Breast epithelium (tissue), 4 donors: ENCODE data around the gene RAB35. TPM values are rescaled to one million over a fixed set of nuclear protein-coding genes. Genes with fewer than 3 reads are reported as not detected.

Experiments
- DNase-seq, 2 donors: peaks; one replicate each; pipeline ENCODE4 v3.0.0-alpha.2; 2019; ENCODE audit warnings: low spot score in 2 of 2
- H3K27ac ChIP-seq, 2 donors: fragments of 200-600 bp; sonication (generic) in 1 of 2; one replicate each; pipeline ENCODE4 v1.5.1; 2016 to 2019; ENCODE audit warnings: mild to moderate bottlenecking in 1 of 2
- H3K27me3 ChIP-seq, 2 donors: fragments of 200-600 bp; sonication (generic) in 1 of 2; one replicate each; pipeline versions ENCODE4 v1.5.1 to v1.6.0; 2017 to 2019; ENCODE audit warnings: control low read depth in 1 of 2, mild to moderate bottlenecking in 1 of 2
- H3K36me3 ChIP-seq: fragments of 200-600 bp; one replicate; pipeline ENCODE4 v1.5.1; 2019
- H3K4me1 ChIP-seq, 2 donors: fragments of 200-600 bp; sonication (generic); one replicate each; pipeline ENCODE4 v1.5.1; 2016 to 2019; ENCODE audit warnings: control low read depth in 1 of 2
- H3K4me3 ChIP-seq, 3 donors: fragments of 200-600 bp; sonication (generic); 1 replicate in 2 of 3; 2 replicates in 1 of 3; pipeline ENCODE4 v1.5.1; 2016 to 2019; ENCODE audit warnings: mild to moderate bottlenecking in 3 of 3, moderate library complexity in 2 of 3
- H3K9me3 ChIP-seq, 2 donors: fragments of 200-600 bp; sonication (generic) in 1 of 2; one replicate each; pipeline ENCODE4 v1.5.1; 2016 to 2019; ENCODE audit warnings: control low read depth in 1 of 2
- CTCF ChIP-seq, 3 donors: fragments of 450-650 bp; IDR thresholded peaks; one replicate each; pipeline ENCODE4 v1.5.1; 2016 to 2017; ENCODE audit warnings: antibody characterized with exemption in 3 of 3, mild to moderate bottlenecking in 3 of 3, moderate library complexity in 3 of 3
- POLR2A ChIP-seq: fragments of 450-650 bp; IDR thresholded peaks from one replicate; pipeline ENCODE4 v1.6.1; 2016; ENCODE audit warnings: antibody characterized with exemption, mild to moderate bottlenecking, moderate library complexity
- POLR2AphosphoS5 ChIP-seq, 3 donors: sonication (generic); formaldehyde crosslinking; IDR thresholded peaks; one replicate each; pipeline ENCODE4 v1.6.1; 2017; ENCODE audit warnings: antibody characterized with exemption in 3 of 3
- intact Hi-C: fragments of 100-400 bp; cut with DNase I; formaldehyde crosslinking; loops from one replicate; pipeline ENCODE4 v1.15.1; 2023; ENCODE audit warnings: low total_unique reads
- total RNA-seq, 3 donors: library from RNA; depleted of rRNA; stranded (reverse); fragments of >200 nt; gene quantifications; one replicate each; pipeline ENCODE4 v1.1.0, GENCODE V29; 2016

RAB35 gene
- total RNA-seq, 3 donors from 2014 or later, result 23.3 to 26.8 (median 26.2) TPM

DNA sequence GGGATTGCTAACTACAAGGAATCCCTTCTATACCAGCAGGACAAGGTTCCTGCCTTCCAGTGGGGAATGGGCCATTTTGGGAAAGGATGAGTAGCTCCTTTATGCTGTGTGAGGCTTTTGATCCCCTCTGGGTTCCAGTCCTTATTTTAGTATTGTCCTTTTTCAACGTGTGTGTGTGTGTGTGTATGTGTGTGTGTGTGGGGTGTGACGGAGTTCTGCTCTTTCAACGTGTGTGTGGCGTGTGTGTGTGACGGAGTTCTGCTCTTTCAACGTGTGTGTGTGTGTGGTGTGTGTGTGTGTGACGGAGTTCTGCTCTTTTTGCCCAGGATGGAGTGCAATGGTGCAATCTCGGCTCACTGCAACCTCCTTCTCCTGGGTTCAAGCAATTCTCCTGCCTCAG is 27.4 kb downstream of the RAB35 start:
- no peaks in the 10 kb centered on the region for H3K27me3 ChIP-seq
- DNase-seq, result no peak
- H3K4me1 ChIP-seq, result no peaks in the 10 kb centered on the region
- no peaks in the 10 kb centered on the region for H3K9me3 ChIP-seq
- no peaks in the 10 kb centered on the region for H3K36me3 ChIP-seq
- TF ChIP-seq POLR2AphosphoS5 (IDR thresholded peaks at IDR 0.05) (no peak), POLR2A (no peak), CTCF (IDR thresholded peaks at IDR 0.05) (no peak)
- no peak overlapping the region for H3K27ac ChIP-seq
- no peak overlapping the region for H3K4me3 ChIP-seq
- intact Hi-C loops, result no loop called here

GRCh38 chr12:120086801-120087621 is 29.5 kb downstream of the RAB35 start:
- TF ChIP-seq CTCF (IDR thresholded peaks at IDR 0.05) (peak; percentile 74 to 98 (median 98)), POLR2A (no peak), POLR2AphosphoS5 (IDR thresholded peaks at IDR 0.05) (peak; percentile 84 to 87 (median 84))
- Histone ChIP-seq H3K27ac (peak overlapping the region; percentile 41 to 50), H3K27me3 (no peaks in the 10 kb centered on the region), H3K36me3 (no peaks in the 10 kb centered on the region), H3K4me1 (no peaks in the 10 kb centered on the region), H3K4me3 (peak overlapping the region; percentile 30 to 58 (median 46)), H3K9me3 (no peaks in the 10 kb centered on the region)
- peak; percentile 98 to 99 for DNase-seq
- intact Hi-C loops, result no loop called here

GRCh38 chr12:120085920-120086645 is 30.5 kb downstream of the RAB35 start:
- H3K4me3 ChIP-seq, result no peak overlapping the region
- DNase-seq, result peak in 1 of 2 donors; percentile 3
- intact Hi-C loops, result no loop called here
- no peaks in the 10 kb centered on the region for H3K36me3 ChIP-seq
- no peaks in the 10 kb centered on the region for H3K4me1 ChIP-seq
- H3K9me3 ChIP-seq, result no peaks in the 10 kb centered on the region
- peak overlapping the region in 1 of 2 donors; percentile 4 for H3K27ac ChIP-seq
- TF ChIP-seq POLR2AphosphoS5 (IDR thresholded peaks at IDR 0.05) (no peak), POLR2A (no peak), CTCF (IDR thresholded peaks at IDR 0.05) (no peak)
- H3K27me3 ChIP-seq, result no peaks in the 10 kb centered on the region

- Histone ChIP-seq H3K4me3 (no peak overlapping the region), H3K27ac (no peak overlapping the region), H3K9me3 (no peaks in the 10 kb centered on the region), H3K4me1 (no peaks in the 10 kb centered on the region), H3K27me3 (no peaks in the 10 kb centered on the region), H3K36me3 (no peaks in the 10 kb centered on the region)
- intact Hi-C loops, result no loop called here
- no peak for TF ChIP-seq POLR2AphosphoS5 (IDR thresholded peaks at IDR 0.05)
- DNase-seq, result no peak
These were observed 34.9 kb downstream of the RAB35 start for GRCh38 chr12:120081641-120082040.

DNA sequence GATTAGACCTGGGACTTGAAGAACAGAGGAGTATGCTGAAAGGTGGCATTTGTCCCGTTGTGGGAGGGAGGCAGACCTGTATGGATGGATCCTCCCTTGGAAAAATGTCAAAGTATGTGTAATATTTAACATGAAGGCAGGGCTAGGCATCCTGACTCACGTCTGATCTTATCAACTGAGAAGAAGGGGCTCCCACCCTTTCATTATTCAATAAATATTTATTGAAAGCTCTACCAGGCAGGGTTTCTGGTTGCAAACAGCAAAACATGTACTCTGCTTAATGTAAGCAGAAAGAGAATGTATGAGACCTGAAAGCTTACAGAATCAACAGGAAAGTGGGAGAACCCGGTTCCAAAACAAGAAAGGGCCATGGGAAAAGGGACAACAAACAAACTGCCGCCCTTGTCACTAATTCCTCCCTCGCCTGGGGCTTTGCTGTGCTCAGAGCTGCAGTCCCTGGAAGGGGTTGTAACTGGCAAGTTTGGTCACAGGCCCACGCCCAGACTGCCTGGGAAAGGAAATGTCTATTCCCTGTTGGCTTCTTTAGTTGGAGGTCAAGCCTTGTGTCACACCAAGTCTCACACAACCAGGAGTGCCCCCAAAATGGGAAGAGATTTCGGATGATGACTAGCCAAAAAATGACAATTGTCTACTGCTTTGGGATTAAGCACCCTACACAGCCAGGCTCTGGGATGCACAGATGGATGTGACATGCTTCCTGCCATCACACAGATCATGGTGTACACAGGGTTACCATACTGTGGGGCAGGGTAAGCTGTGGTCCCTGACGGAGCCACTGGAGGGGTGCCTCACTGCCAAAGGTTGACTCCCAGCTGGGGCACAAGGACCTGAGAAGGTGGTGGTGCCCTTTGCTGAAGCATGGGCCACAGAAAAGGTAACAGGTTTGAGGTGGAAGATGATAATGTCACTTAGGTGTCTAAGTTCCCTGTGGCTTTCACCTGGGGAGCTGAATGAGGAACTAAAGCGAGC is 36.8 kb downstream of the RAB35 start:
- Histone ChIP-seq H3K4me3 (no peak overlapping the region), H3K27me3 (no peaks in the 10 kb centered on the region), H3K36me3 (no peaks in the 10 kb centered on the region), H3K9me3 (no peaks in the 10 kb centered on the region), H3K4me1 (no peaks in the 10 kb centered on the region), H3K27ac (peak overlapping the region in 1 of 2 donors; percentile 61)
- intact Hi-C loops, result no loop called here
- no peak for DNase-seq
- TF ChIP-seq POLR2AphosphoS5 (IDR thresholded peaks at IDR 0.05) (no peak), CTCF (IDR thresholded peaks at IDR 0.05) (no peak), POLR2A (no peak)
